ENCODE measurements around the gene SPPL3.
A peak's percentile ranks its signal among the peaks of the same experiment; 100 is the strongest.

SPPL3 gene

GRCh38 chr12:120835657-120836056, 68.5 kb downstream of the SPPL3 start:
- Histone ChIP-seq H3K36me3 (no peaks in the 10 kb centered on the region), H3K9me3 (no peaks in the 10 kb centered on the region), H3K4me3 (ENCODE audit: low read depth in 1 of 2, low read length in 1 of 2) (no peak overlapping the region), H3K4me1 (ENCODE audit: control insufficient read depth in 1 of 2, insufficient read depth in 1 of 2, low read depth in 1 of 2, low read length in 1 of 2) (peaks cover 12 to 23% of the 10 kb centered on the region in 2 experiments), H3K27me3 (no peaks in the 10 kb centered on the region), H3K27ac (peak overlapping the region; percentile 49)
- TF ChIP-seq, protein P1, sequence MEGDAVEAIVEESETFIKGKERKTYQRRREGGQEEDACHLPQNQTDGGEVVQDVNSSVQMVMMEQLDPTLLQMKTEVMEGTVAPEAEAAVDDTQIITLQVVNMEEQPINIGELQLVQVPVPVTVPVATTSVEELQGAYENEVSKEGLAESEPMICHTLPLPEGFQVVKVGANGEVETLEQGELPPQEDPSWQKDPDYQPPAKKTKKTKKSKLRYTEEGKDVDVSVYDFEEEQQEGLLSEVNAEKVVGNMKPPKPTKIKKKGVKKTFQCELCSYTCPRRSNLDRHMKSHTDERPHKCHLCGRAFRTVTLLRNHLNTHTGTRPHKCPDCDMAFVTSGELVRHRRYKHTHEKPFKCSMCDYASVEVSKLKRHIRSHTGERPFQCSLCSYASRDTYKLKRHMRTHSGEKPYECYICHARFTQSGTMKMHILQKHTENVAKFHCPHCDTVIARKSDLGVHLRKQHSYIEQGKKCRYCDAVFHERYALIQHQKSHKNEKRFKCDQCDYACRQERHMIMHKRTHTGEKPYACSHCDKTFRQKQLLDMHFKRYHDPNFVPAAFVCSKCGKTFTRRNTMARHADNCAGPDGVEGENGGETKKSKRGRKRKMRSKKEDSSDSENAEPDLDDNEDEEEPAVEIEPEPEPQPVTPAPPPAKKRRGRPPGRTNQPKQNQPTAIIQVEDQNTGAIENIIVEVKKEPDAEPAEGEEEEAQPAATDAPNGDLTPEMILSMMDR (IDR thresholded peaks at IDR 0.05), result no peak

DNA sequence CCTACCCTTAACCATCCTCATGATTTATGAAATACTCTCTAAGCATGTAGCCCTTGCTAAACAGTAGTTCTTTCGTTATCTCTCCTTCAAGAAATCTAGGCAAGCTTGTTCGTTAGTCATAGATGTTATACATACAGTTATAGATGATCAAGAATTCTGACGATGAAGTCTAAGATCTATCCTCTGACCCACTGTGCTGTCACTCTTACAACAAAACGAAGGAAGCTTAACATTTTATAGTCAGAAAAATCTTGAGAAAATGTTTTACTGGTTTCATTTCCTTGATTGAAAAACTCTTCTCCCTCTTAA, 68.9 kb downstream of the SPPL3 start:
- Histone ChIP-seq H3K4me1 (ENCODE audit: control insufficient read depth in 1 of 2, insufficient read depth in 1 of 2, low read depth in 1 of 2, low read length in 1 of 2) (peaks cover 12 to 23% of the 10 kb centered on the region in 2 experiments), H3K27me3 (no peaks in the 10 kb centered on the region), H3K9me3 (no peaks in the 10 kb centered on the region), H3K4me3 (ENCODE audit: low read depth in 1 of 2, low read length in 1 of 2) (no peak overlapping the region), H3K27ac (peak overlapping the region; percentile 49), H3K36me3 (no peaks in the 10 kb centered on the region)
- TF ChIP-seq, protein P1 (IDR thresholded peaks at IDR 0.05), result no peak

DNA sequence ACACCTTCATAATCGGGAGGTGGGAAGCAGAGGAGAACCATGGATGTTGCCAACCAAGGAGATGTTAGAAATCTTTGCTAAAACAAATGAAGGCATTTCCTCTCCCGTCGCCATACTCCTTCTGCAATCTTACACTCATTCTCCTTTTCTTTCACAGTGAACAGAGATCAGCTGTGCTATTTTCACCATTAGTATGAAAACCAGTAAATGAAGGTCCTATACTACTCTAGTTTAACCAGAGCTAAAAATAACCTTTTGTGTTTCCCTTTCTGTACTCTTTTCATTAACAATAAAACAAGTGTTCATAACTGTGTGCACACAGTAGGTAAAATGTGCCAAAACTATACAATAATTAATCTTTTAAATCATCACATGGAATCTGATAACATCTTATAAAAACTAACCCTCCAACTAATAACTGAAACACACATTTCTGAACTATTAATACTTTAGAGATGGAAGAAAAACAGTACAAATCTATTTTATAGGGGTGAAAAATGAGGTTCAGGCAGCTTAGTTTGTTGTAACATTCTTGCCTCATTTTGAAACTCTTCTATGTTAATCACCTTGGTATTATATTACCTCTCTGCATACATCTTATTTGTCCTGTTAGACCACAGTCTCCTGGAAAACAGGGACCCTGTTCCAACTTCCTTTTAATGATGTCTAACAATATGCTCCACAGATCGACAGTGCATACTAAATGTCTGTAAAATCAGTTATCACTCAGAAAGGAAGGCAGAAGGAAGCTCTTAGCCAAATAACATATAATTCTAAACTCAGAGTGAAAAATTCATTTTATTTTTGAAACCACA, 69.5 kb downstream of the SPPL3 start:
- peak overlapping the region; percentile 49 for H3K27ac ChIP-seq
- H3K27me3 ChIP-seq, result no peaks in the 10 kb centered on the region
- TF ChIP-seq, protein P1 (IDR thresholded peaks at IDR 0.05), result no peak
- H3K4me1 ChIP-seq (ENCODE audit: control insufficient read depth in 1 of 2, insufficient read depth in 1 of 2, low read depth in 1 of 2, low read length in 1 of 2), result peaks cover 12 to 23% of the 10 kb centered on the region in 2 experiments
- no peak overlapping the region for H3K4me3 ChIP-seq (ENCODE audit: low read depth in 1 of 2, low read length in 1 of 2)
- H3K36me3 ChIP-seq, result no peaks in the 10 kb centered on the region
- H3K9me3 ChIP-seq, result no peaks in the 10 kb centered on the region

DNA sequence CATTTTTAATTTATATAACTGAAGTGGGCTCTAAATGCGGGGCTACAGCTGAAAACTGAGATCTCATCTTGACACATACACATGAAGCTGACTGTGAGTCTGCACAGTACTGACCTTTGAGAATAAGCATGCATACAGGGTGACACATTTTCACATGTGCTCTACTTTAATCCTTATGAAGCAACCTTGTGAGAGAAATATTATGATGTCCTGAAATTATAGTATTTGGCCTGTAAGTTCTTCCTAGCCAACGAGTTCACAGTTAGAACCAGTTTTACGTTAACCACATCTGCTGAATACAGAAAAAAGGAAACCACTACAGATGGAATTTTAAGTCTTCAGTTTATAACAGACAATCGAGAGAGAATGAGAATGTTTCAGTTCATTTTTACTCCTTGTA, 70.3 kb downstream of the SPPL3 start:
- Histone ChIP-seq H3K4me3 (ENCODE audit: low read depth in 1 of 2, low read length in 1 of 2) (no peak overlapping the region), H3K4me1 (ENCODE audit: control insufficient read depth in 1 of 2, insufficient read depth in 1 of 2, low read depth in 1 of 2, low read length in 1 of 2) (peaks cover 12 to 23% of the 10 kb centered on the region in 2 experiments), H3K36me3 (no peaks in the 10 kb centered on the region), H3K27ac (peak overlapping the region; percentile 49), H3K9me3 (no peaks in the 10 kb centered on the region), H3K27me3 (no peaks in the 10 kb centered on the region)
- TF ChIP-seq, protein P1 (IDR thresholded peaks at IDR 0.05), result no peak

DNA sequence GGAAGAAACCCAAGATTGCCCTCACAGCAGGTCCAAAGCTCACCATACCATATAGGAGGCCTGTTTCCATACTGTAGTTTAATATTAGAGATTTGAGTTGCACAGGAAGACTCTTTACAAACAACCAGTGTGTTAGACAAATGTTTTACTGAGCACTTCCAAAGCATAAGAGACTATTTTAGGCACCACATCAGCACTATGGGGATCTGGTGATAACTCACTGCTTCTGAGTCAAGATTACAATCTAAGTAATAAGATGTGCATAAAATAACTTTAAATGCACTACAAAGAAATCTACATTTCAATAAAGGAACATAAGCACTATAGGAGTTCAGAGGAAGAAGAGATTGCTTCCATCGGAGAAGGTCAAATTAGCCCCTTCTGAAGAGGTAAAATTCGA, 71.4 kb downstream of the SPPL3 start:
- Histone ChIP-seq H3K4me3 (ENCODE audit: low read depth in 1 of 2, low read length in 1 of 2) (no peak overlapping the region), H3K4me1 (ENCODE audit: control insufficient read depth in 1 of 2, insufficient read depth in 1 of 2, low read depth in 1 of 2, low read length in 1 of 2) (peaks cover 12 to 23% of the 10 kb centered on the region in 2 experiments), H3K9me3 (no peaks in the 10 kb centered on the region), H3K27me3 (no peaks in the 10 kb centered on the region), H3K27ac (no peak overlapping the region), H3K36me3 (no peaks in the 10 kb centered on the region)
- TF ChIP-seq, protein P1 (IDR thresholded peaks at IDR 0.05), result no peak

Measured in neutrophil (primary cell).